Islet of Langerhans (tissue), 1 donor: Measurements from ENCODE around the gene ZBTB25.

ENCODE experiments used
- FAIRE-seq: peaks from one replicate; lab custom pipeline; 2011; peaks lifted over from hg19 to GRCh38; lab: Jason Lieb, UNC

Gene ZBTB25

GRCh38 chr14:64475585-64476273, 27.9 kb downstream of the ZBTB25 start:
- no peak for FAIRE-seq

GRCh38 chr14:64474698-64475097, 28.9 kb downstream of the ZBTB25 start:
- no peak for FAIRE-seq

GRCh38 chr14:64474041-64474440, 29.6 kb downstream of the ZBTB25 start:
- FAIRE-seq = no peak

GRCh38 chr14:64468451-64468850, 35.2 kb downstream of the ZBTB25 start:
- FAIRE-seq = no peak

GRCh38 chr14:64467566-64467965, 36.1 kb downstream of the ZBTB25 start:
- no peak for FAIRE-seq

- no peak for FAIRE-seq
Observed at GRCh38 chr14:64467101-64467500, 36.5 kb downstream of the ZBTB25 start.

- FAIRE-seq = no peak
Observed at GRCh38 chr14:64465831-64466554, 37.6 kb downstream of the ZBTB25 start.

GRCh38 chr14:64465191-64465822, 38.3 kb downstream of the ZBTB25 start, which contains the start of gene AKAP5:
AKAP5 (plus strand) TSS chr14:64465499; CDS start chr14:64468395, 2,896 bp downstream.
- no peak for FAIRE-seq

GRCh38 chr14:64464651-64465050, 39.0 kb downstream of the ZBTB25 start:
- FAIRE-seq = no peak

GRCh38 chr14:64463873-64464272, 39.8 kb downstream of the ZBTB25 start:
- FAIRE-seq = no peak

- FAIRE-seq = no peak
Observed at GRCh38 chr14:64463195-64463594, 40.4 kb downstream of the ZBTB25 start.

- FAIRE-seq = no peak
Observed at GRCh38 chr14:64461221-64461620, 42.4 kb downstream of the ZBTB25 start.

- FAIRE-seq = no peak
Observed at GRCh38 chr14:64459405-64460136, 44.1 kb downstream of the ZBTB25 start.

GRCh38 chr14:64454671-64455070, 49.0 kb downstream of the ZBTB25 start:
- FAIRE-seq = no peak

- no peak for FAIRE-seq
Observed at GRCh38 chr14:64450255-64450654, 53.4 kb downstream of the ZBTB25 start.

- no peak for FAIRE-seq
Observed at GRCh38 chr14:64447876-64448670, 55.6 kb downstream of the ZBTB25 start.

GRCh38 chr14:64444984-64445845, 58.4 kb downstream of the ZBTB25 start:
- FAIRE-seq = no peak

GRCh38 chr14:64444140-64444539, 59.5 kb downstream of the ZBTB25 start:
- FAIRE-seq = no peak

GRCh38 chr14:64442300-64442988, 61.2 kb downstream of the ZBTB25 start:
- no peak for FAIRE-seq

GRCh38 chr14:64440494-64440893, 63.1 kb downstream of the ZBTB25 start:
- no peak for FAIRE-seq
